A673 (cell line): ENCODE measurements around the gene B4GALNT3.

Source experiments
- EZH2 ChIP-seq: fragments of 200-600 bp; sonication (generic); IDR thresholded peaks from 2 replicates; pipeline ENCODE4 v1.6.1; 2017; ENCODE audit warnings: borderline replicate concordance, low read depth, mild to moderate bottlenecking, mixed read lengths, antibody characterized with exemption, low read length; ENCODE audit not compliant: poor library complexity, severe bottlenecking
- TF ChIP-seq, protein P1 (sequence below): fragments of 300-800, 200-600 bp; sonication (generic); conservative IDR thresholded peaks from 2 replicates; pipeline ENCODE4 v1.5.1; 2017; ENCODE audit warnings: low read depth, mild to moderate bottlenecking, antibody characterized with exemption, low read length, moderate library complexity, mixed read lengths

DNA sequence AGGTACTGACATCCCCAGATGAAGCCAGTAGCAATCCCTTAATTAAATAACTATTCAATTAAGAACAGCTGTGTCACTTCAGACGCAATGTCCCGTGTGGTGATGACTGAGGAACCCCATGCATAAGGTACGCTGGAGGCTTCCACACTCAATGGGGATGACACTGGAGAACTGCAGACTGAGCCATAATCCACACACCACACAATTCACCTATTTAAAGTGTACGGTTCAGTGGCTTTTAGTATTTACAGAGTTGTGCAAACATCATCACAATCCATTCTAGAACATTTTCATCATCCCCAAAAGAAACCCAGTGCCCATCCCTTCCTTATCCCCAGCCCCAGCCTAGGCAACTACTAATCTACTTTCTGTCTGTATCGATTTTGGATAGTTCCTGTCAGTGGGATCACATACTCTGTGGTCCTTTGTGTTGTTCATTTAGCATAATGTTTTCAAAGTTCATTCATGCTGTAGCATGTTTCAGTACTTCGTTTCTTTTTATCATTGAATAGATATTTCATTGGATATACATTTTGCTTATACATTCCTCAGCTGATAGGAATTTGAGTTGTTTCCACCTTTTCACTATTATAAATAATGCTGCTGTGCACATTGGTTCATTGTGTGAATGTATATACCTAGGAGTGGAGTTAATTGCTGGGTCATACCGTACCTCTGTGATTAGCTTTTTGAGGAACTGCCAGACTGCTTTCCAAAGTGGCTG, 142.4 kb downstream of the B4GALNT3 start:
- TF ChIP-seq, protein P1, sequence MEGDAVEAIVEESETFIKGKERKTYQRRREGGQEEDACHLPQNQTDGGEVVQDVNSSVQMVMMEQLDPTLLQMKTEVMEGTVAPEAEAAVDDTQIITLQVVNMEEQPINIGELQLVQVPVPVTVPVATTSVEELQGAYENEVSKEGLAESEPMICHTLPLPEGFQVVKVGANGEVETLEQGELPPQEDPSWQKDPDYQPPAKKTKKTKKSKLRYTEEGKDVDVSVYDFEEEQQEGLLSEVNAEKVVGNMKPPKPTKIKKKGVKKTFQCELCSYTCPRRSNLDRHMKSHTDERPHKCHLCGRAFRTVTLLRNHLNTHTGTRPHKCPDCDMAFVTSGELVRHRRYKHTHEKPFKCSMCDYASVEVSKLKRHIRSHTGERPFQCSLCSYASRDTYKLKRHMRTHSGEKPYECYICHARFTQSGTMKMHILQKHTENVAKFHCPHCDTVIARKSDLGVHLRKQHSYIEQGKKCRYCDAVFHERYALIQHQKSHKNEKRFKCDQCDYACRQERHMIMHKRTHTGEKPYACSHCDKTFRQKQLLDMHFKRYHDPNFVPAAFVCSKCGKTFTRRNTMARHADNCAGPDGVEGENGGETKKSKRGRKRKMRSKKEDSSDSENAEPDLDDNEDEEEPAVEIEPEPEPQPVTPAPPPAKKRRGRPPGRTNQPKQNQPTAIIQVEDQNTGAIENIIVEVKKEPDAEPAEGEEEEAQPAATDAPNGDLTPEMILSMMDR = no peak
- no peak for TF ChIP-seq EZH2
